ENCODE results near the gene WNT7B.

The WNT7B gene

DNA sequence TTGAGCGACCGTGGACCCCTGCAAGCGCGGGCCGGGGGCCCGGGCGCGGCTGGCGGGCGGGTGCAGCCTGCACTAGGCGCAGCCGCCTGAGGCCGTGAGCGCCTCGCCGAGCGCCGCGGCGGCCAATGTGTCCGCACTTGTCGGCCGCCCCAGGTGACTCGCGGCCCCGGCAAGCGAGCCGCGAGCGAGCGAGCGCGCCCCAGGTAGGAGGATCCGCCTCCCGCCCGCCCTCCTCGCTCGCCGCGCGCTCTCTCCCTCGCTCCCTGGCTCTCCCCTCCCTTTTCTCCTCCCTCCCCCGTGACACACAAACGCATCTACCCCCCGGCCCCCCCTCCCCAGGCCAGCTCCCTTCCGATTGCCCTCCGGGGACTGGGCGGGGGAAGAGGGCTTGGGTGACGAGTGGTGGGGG lies at the start of gene WNT7B:
Gene WNT7B (minus strand): TSS at position 160 of the 409 bp plus-strand sequence. CDS start 408 bp downstream, outside the sequence.
- H3K36me3 ChIP-seq (ENCODE audit: control insufficient read depth, insufficient read depth, low read length) = no peaks in the 10 kb centered on the region
- peaks cover 2% of the 10 kb centered on the region for H3K4me1 ChIP-seq (ENCODE audit: control insufficient read depth, insufficient read depth, low read length)
- H3K27me3 ChIP-seq (ENCODE audit: control insufficient read depth, insufficient read depth, low read length) = peaks cover 48% of the 10 kb centered on the region
- H3K27ac ChIP-seq (ENCODE audit: low read depth, low read length) = no peak within 1 kb of the TSS
- peak within 1 kb of the TSS; percentile 27 for H3K4me3 ChIP-seq (ENCODE audit: low read length)
- H3K9ac ChIP-seq (ENCODE audit: low read length) = no peak within 1 kb of the TSS

DNA sequence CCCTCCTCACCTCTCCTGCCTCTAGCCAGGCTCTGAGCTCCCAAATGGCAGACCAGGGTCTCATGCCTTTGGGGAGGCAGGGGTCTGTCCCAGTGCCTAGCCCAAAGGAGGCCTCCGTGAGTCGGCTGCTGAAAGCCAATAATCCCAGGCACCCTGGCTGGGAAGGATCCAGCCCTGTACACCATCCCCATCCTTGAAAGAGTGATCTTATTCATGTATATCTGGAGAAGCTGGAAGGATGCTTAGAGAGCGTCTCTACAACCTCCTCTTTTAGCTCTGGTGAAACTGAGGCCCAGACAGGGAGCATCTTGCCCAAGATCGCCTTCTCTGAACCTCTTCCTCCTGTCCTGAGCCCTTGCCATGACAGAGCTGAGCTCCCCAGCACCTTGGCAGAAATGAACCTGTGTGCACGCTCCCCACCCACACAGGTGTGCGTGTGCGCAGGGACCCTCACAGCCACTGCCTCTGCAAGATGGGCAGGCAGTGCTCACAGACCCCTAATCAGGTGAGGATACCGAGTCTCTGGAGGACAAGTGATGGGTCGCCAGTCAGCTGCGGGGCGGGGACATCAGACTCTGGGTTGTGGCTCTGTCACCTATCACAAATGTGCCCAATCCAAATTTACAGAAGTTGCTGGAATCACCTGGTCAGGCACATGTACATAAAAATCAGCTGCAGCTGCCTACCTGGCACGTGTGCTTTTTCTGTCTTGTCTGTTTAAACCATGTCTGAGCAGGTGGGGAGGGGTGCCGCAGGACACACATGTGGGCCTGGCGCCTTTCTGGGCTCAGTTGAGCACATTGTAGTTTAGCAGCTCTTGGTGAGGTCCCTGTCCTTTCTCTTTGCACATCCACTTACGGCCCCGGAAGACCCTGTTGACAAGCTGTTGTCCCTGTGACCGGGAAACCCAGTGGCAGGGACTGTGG lies 49.3 kb upstream of the WNT7B start:
- Histone ChIP-seq H3K9ac (ENCODE audit: low read length) (no peak overlapping the region), H3K27ac (ENCODE audit: low read depth, low read length) (no peak overlapping the region), H3K4me3 (ENCODE audit: low read length) (peak overlapping the region; percentile 64)

DNA sequence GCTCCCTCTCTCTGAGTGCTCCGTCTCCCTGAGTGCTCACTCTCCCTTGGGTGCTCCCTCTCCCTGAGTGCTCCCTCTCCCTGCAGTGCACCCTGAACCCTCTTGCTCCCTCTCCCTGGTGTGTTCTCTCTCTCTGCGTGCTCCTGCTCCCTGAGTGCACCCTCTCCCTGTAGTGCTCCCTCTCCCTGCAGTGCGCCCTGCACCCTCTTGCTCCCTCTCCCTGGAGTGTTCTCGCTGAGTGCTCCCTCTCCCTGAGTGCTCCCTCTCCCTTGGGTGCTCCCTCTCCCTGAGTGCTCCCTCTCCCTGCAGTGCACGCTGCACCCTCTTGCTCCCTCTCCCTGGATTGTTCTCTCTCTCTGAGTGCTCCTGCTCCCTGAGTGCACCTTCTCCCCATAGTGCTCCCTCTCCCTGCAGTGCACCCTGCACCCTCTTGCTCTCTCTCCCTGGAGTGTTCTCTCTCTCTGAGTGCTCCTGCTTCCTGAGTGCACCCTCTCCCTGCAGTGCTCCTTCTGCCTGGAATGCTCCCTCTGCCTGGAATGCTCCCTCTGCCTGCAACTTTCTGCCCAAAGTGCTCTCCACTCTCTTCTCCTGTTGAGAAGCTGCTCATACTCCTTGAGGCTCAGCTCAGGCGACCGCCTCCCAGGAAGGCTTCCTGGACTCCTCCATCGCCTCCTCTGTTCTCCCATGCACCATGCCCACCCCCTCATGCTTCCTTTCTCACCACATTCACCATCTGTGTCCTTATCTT lies 48.4 kb upstream of the WNT7B start:
- Histone ChIP-seq H3K36me3 (ENCODE audit: control insufficient read depth, insufficient read depth, low read length) (no peaks in the 10 kb centered on the region), H3K4me1 (ENCODE audit: control insufficient read depth, insufficient read depth, low read length) (peaks cover 9% of the 10 kb centered on the region), H3K27ac (ENCODE audit: low read depth, low read length) (no peak overlapping the region), H3K4me3 (ENCODE audit: low read length) (no peak overlapping the region), H3K9ac (ENCODE audit: low read length) (no peak overlapping the region), H3K27me3 (ENCODE audit: control insufficient read depth, insufficient read depth, low read length) (no peaks in the 10 kb centered on the region)

More for the DNA sequence above, 49.3 kb upstream of the WNT7B start:
- H3K27me3 ChIP-seq (ENCODE audit: control insufficient read depth, insufficient read depth, low read length) = no peaks in the 10 kb centered on the region
- H3K36me3 ChIP-seq (ENCODE audit: control insufficient read depth, insufficient read depth, low read length) = no peaks in the 10 kb centered on the region
- peaks cover 9% of the 10 kb centered on the region for H3K4me1 ChIP-seq (ENCODE audit: control insufficient read depth, insufficient read depth, low read length)

GRCh38 chr22:46024136-46024840 lies 47.3 kb upstream of the WNT7B start:
- peaks cover 9% of the 10 kb centered on the region for H3K4me1 ChIP-seq (ENCODE audit: control insufficient read depth, insufficient read depth, low read length)
- no peak overlapping the region for H3K4me3 ChIP-seq (ENCODE audit: low read length)
- H3K27me3 ChIP-seq (ENCODE audit: control insufficient read depth, insufficient read depth, low read length) = no peaks in the 10 kb centered on the region
- H3K9ac ChIP-seq (ENCODE audit: low read length) = no peak overlapping the region
- no peaks in the 10 kb centered on the region for H3K36me3 ChIP-seq (ENCODE audit: control insufficient read depth, insufficient read depth, low read length)
- H3K27ac ChIP-seq (ENCODE audit: low read depth, low read length) = peak overlapping the region; percentile 25

- Histone ChIP-seq H3K36me3 (ENCODE audit: control insufficient read depth, insufficient read depth, low read length) (no peaks in the 10 kb centered on the region), H3K4me1 (ENCODE audit: control insufficient read depth, insufficient read depth, low read length) (peaks cover 9% of the 10 kb centered on the region), H3K4me3 (ENCODE audit: low read length) (no peak overlapping the region), H3K27ac (ENCODE audit: low read depth, low read length) (peak overlapping the region; percentile 50), H3K27me3 (ENCODE audit: control insufficient read depth, insufficient read depth, low read length) (no peaks in the 10 kb centered on the region), H3K9ac (ENCODE audit: low read length) (no peak overlapping the region)
Measured at GRCh38 chr22:46023558-46023981, 46.6 kb upstream of the WNT7B start.

DNA sequence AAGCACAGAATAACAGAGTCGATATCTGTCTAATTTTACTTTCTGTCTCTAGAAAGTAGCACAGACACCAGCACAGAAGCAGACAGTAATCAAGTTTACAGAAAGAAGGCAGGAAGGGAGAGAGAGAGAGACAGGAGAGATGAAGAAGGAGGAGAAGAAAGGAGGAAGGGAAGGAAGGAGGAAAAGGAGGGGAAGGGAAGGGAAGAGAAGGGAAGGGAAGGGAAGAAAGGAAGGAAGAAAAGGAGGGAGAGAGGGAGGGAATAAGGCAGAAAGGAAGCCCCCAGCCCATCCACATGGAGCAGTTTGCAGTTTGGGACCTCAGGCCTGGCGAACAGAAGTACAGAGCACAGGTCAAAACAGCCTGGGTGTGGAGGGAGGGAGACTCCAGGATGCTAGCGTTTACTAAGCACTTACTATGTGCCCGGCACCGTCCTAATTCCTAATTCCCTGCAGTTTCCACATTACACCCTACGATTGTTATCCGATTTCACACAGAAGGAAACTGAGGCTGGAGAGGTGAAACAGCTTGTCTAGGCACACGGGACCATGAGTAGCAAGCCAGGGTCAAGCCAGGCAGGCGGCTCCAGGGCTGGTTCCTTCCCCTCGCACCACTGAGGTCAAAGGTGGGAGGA lies 46.0 kb upstream of the WNT7B start:
- no peak overlapping the region for H3K4me3 ChIP-seq (ENCODE audit: low read length)
- H3K4me1 ChIP-seq (ENCODE audit: control insufficient read depth, insufficient read depth, low read length) = peaks cover 9% of the 10 kb centered on the region
- H3K27me3 ChIP-seq (ENCODE audit: control insufficient read depth, insufficient read depth, low read length) = no peaks in the 10 kb centered on the region
- no peaks in the 10 kb centered on the region for H3K36me3 ChIP-seq (ENCODE audit: control insufficient read depth, insufficient read depth, low read length)
- H3K9ac ChIP-seq (ENCODE audit: low read length) = no peak overlapping the region
- H3K27ac ChIP-seq (ENCODE audit: low read depth, low read length) = peak overlapping the region; percentile 50

GRCh38 chr22:46021577-46021976 lies 44.6 kb upstream of the WNT7B start:
- Histone ChIP-seq H3K36me3 (ENCODE audit: control insufficient read depth, insufficient read depth, low read length) (no peaks in the 10 kb centered on the region), H3K27me3 (ENCODE audit: control insufficient read depth, insufficient read depth, low read length) (no peaks in the 10 kb centered on the region)

DNA sequence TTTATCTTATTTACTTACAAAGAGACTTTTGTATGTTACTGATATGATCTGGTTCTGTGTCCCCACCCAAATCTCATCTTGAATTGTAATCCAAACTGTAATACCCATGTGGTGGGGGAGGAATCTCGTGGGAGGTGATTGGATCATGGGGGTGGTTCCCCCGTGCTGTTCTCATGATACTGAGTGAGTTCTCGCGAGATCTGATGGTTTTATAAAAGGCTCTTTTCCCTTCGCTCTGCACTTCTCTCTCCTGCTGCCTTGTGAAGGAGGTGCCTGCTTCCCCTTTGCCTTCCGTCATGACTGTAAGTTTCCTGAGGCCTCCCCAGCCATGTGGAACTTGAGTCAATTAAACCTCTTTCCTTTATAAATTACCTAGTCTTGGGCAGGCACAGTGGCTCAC lies 42.4 kb upstream of the WNT7B start:
- H3K27me3 ChIP-seq (ENCODE audit: control insufficient read depth, insufficient read depth, low read length) = no peaks in the 10 kb centered on the region
- no peak overlapping the region for H3K9ac ChIP-seq (ENCODE audit: low read length)
- no peaks in the 10 kb centered on the region for H3K36me3 ChIP-seq (ENCODE audit: control insufficient read depth, insufficient read depth, low read length)
- no peak overlapping the region for H3K4me3 ChIP-seq (ENCODE audit: low read length)
- H3K4me1 ChIP-seq (ENCODE audit: control insufficient read depth, insufficient read depth, low read length) = peaks cover 4% of the 10 kb centered on the region
- no peak overlapping the region for H3K27ac ChIP-seq (ENCODE audit: low read depth, low read length)

More at GRCh38 chr22:46021577-46021976, 44.6 kb upstream of the WNT7B start:
- Histone ChIP-seq H3K4me1 (ENCODE audit: control insufficient read depth, insufficient read depth, low read length) (peaks cover 6% of the 10 kb centered on the region), H3K9ac (ENCODE audit: low read length) (no peak overlapping the region), H3K27ac (ENCODE audit: low read depth, low read length) (no peak overlapping the region), H3K4me3 (ENCODE audit: low read length) (no peak overlapping the region)

DNA sequence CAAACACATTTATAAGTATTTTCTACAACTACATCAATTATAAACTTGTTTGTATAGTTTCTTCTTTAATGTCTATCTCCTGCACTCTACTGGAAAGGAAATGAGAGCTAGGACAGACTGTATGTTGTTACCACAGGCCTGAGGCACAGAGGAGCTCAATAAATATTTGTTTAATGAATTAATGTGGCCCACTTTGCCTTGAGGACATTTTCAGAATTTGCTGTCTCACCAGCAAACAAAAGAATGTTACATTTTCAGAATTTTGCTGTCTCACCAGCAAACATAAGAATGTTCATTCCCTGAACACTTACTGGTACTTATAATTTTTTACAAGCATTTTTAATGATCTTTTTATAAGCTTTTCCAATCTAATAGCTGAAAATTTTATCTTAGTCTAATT lies 41.9 kb upstream of the WNT7B start:
- H3K36me3 ChIP-seq (ENCODE audit: control insufficient read depth, insufficient read depth, low read length) = no peaks in the 10 kb centered on the region

DNA sequence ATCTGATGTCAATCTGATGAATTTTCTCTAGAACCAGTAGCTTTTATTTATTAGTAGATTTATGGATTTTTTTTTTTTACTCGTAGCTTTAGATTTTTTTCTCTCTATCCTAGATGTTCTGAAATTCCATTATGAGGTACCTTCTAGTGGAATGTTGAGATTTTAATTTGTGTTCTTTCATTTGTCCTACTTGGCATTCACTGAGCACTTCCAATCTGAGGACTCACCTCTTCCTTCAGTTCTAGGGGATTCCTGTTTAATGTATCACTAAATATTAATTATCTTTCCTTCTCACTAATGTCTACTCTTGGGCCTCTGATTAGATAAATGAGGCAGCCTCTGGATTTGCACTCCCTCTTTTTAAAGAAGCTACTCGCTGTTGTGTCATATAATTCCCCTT lies 40.2 kb upstream of the WNT7B start:
- H3K4me1 ChIP-seq (ENCODE audit: control insufficient read depth, insufficient read depth, low read length) = peaks cover 9% of the 10 kb centered on the region
- H3K9ac ChIP-seq (ENCODE audit: low read length) = no peak overlapping the region
- no peaks in the 10 kb centered on the region for H3K27me3 ChIP-seq (ENCODE audit: control insufficient read depth, insufficient read depth, low read length)
- no peaks in the 10 kb centered on the region for H3K36me3 ChIP-seq (ENCODE audit: control insufficient read depth, insufficient read depth, low read length)
- H3K4me3 ChIP-seq (ENCODE audit: low read length) = no peak overlapping the region
- H3K27ac ChIP-seq (ENCODE audit: low read depth, low read length) = no peak overlapping the region

More for the DNA sequence above, 41.9 kb upstream of the WNT7B start:
- Histone ChIP-seq H3K4me1 (ENCODE audit: control insufficient read depth, insufficient read depth, low read length) (peaks cover 4% of the 10 kb centered on the region), H3K27me3 (ENCODE audit: control insufficient read depth, insufficient read depth, low read length) (no peaks in the 10 kb centered on the region), H3K9ac (ENCODE audit: low read length) (no peak overlapping the region), H3K27ac (ENCODE audit: low read depth, low read length) (no peak overlapping the region), H3K4me3 (ENCODE audit: low read length) (no peak overlapping the region)

- Histone ChIP-seq H3K4me3 (ENCODE audit: low read length) (peak overlapping the region; percentile 96), H3K9ac (ENCODE audit: low read length) (peak overlapping the region; percentile 97), H3K4me1 (ENCODE audit: control insufficient read depth, insufficient read depth, low read length) (peaks cover 9% of the 10 kb centered on the region), H3K27ac (ENCODE audit: low read depth, low read length) (peak overlapping the region; percentile 99), H3K27me3 (ENCODE audit: control insufficient read depth, insufficient read depth, low read length) (no peaks in the 10 kb centered on the region), H3K36me3 (ENCODE audit: control insufficient read depth, insufficient read depth, low read length) (no peaks in the 10 kb centered on the region)
Measured at GRCh38 chr22:46013460-46014416, 36.8 kb upstream of the WNT7B start.

Measured in rectal smooth muscle tissue (tissue), 1 donor.